GM21737 (cell line): ENCODE results near the gene RAB31.
A peak's percentile ranks its signal among the peaks of the same experiment; 100 is the strongest.
"Not testable (repeated sequence)": the region's sequence is repeated elsewhere in the genome, so short reads cannot be mapped to it uniquely, and the experiment has no call there.

Experiments
- ATAC-seq: cut with Tn5 transposase; IDR thresholded peaks from one replicate; pipeline ENCODE4 v1.9.1; 2021; ENCODE audit warnings: mild to moderate bottlenecking, moderate library complexity; ENCODE audit not compliant: unreplicated experiment

RAB31 gene, protein sequence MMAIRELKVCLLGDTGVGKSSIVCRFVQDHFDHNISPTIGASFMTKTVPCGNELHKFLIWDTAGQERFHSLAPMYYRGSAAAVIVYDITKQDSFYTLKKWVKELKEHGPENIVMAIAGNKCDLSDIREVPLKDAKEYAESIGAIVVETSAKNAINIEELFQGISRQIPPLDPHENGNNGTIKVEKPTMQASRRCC

GRCh38 chr18:9708057-9708433, at the start of gene RAB31:
RAB31 (plus strand) TSS chr18:9708301; CDS start chr18:9708406, 105 bp downstream.
- ATAC-seq = peak; percentile 34

GRCh38 chr18:9659499-9660375, 48.4 kb upstream of the RAB31 start:
- no peak for ATAC-seq

GRCh38 chr18:9661564-9661963, 46.5 kb upstream of the RAB31 start:
- ATAC-seq = no peak

DNA sequence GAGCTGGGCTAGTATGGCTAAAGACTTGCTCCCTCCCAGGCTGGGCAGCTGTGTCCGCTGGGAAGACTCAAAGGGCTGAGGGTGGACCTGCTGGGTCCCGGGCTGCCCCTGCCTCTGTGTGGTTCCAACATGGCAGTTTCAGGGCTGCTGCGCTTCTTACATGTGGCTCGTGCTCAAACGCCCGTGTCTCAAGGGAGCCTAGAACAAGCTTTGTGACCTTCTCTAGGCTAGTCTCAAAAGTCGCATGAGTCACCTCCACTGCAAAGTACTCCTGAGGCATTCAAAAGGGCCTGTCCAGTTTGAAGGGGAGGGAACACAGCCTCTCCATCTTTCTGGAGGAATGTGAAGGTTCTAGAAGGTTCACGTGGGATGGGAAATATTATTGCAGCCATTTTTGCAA, 44.7 kb upstream of the RAB31 start:
- ATAC-seq = no peak

GRCh38 chr18:9665314-9665713, 42.8 kb upstream of the RAB31 start:
- no peak for ATAC-seq

DNA sequence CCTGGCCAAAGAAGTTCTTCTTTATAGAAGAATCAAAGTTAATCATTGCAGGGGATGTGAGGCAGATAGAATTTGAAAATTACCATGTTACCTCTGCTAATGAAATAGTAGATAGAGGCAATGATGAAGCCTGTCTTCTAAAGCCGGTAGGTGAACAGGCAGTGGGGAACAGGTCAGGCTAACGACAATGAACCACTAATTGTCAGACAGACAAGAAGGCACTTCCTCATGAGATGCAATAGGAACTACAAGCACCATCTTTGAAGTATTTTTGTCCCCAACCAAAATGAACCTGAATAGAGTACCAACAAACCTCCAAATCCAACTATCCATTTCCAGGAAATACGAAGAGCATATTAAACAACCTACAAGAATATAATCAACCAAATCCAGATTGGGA, 41.6 kb upstream of the RAB31 start:
- no peak for ATAC-seq

DNA sequence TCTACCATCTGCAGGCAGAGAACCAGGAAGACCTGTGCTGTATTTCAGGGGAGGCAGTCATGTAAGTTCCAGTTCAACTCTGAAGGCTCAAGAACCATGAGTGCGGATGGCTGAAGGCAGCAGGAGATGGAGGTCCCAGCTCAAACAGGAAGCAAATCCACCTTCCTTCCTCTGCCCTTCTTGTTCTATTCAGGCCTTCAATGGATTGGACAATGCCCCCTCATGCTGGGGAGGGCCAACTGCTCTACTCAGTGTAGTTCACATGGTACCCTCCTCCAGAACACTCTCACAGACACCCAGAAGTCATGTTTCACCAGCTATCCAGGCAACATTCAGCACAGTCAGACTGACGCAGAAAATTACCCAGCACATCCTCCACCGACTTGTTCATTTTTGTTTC, 39.1 kb upstream of the RAB31 start:
- no peak for ATAC-seq

DNA sequence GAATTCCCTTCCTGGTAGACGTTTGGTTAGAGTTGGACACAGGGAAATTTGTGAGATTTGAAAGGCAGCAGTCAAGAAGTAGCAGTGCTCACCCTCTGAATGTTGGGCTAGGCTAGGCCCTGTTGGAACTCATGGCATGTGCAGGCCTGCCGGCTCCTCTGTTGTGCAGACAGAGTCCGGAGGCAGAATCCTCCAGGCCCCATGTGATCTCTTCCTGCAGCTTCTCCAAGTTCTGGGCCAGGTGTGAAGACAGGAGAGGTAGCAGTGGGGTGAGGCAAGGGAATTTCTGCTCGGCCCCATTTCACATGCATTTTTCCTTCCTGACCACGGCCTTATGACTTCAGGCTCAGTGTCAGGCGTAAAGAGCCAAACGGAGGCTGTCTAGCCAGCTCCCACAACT, 36.9 kb upstream of the RAB31 start:
- ATAC-seq = no peak

DNA sequence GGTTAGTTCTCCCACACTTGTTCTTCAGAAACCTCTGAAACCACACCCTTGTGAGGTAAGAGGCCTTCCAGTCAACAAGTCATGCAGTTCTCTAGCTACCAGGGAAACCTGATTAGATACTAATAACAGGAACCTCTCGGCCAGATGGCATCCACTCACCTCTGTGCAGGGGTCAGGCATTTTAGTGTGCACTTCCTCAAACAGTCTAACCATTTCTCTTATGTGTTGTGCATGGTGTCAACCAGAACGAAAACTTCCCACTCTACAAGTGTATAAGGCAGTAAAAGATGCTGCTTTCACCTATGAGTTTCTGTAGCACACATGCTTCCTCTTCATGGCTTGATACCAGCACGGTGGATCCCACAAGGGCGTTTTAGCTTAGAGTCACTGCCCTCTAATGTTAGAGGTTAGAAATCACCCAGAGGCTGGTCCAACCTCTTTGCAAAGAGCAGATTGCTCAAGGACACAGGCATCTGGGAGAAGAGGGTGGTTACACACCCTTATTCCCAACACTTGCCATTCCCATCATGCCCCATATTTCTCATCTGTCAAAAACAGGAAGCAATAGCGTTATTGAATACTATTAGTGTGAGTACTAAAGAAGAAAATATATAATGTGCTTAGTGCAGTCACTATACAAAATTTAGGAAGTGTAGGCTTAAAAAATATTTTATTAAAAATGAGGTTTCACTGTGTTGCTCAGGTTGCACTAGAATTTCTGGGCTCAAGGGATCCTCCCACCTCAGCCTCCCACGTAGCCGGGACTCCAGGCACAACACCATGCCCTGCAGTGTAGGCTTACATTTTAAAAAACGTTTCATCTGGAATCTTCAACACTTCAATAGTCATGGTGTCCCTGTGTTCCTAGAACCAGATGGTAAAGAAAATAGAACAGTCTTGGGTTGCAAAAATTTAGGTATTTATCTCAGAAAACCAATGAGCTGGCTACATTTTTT, 34.5 kb upstream of the RAB31 start:
- peak; percentile 98 for ATAC-seq

- ATAC-seq = not testable (repeated sequence)
These were observed 29.9 kb upstream of the RAB31 start for GRCh38 chr18:9678216-9678615.

- no peak for ATAC-seq
These were observed 29.0 kb upstream of the RAB31 start for GRCh38 chr18:9679125-9679524.

- ATAC-seq = no peak
These were observed 26.9 kb upstream of the RAB31 start for GRCh38 chr18:9681217-9681616.

- ATAC-seq = no peak
These were observed 25.5 kb upstream of the RAB31 start for GRCh38 chr18:9682572-9682971.

DNA sequence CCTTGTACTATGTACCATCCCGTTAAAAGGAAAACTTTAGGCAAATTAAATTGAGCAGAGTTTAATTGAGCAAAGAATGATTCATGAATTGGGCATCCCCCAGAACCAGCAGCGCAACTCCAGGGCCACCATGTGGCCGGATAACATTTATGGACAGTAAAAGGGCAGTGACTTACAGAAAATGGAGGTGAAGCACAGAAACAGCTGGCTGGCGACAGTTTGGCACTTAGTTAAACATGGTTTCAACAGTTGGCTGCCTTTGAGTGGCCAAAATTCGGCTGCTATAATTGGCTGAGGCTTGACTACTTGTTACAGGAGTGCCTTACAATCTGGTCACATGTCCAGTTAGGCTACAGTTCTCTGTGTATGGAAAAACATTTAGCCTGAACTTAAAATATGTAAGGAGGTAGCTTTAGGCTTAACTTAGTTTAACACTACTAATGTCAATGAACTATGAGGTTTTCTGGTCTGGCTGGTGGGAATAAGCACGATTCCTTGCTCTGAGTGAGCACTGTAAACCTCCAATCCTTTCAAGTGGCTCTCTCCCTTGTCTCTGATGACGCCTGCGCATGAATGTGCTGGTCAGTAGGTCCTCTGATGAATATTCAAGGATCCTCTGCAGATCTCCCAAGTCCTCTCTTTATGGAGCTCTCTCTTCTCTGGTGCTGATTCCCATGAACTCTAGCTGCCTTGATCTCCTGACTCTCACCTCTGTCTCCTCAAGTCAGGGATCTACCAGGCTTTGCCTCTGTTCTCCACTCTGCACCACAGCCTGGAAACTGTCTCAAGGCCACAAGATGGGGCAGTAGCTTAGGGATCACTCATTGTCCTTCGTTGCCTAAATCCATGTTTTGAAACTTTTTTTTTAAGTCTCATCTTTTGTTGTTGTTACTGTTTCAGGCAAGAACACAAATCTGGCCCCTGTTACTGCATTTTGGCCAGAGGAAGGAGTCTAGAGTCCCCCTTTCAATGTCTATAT, 24.4 kb upstream of the RAB31 start:
- ATAC-seq = no peak

DNA sequence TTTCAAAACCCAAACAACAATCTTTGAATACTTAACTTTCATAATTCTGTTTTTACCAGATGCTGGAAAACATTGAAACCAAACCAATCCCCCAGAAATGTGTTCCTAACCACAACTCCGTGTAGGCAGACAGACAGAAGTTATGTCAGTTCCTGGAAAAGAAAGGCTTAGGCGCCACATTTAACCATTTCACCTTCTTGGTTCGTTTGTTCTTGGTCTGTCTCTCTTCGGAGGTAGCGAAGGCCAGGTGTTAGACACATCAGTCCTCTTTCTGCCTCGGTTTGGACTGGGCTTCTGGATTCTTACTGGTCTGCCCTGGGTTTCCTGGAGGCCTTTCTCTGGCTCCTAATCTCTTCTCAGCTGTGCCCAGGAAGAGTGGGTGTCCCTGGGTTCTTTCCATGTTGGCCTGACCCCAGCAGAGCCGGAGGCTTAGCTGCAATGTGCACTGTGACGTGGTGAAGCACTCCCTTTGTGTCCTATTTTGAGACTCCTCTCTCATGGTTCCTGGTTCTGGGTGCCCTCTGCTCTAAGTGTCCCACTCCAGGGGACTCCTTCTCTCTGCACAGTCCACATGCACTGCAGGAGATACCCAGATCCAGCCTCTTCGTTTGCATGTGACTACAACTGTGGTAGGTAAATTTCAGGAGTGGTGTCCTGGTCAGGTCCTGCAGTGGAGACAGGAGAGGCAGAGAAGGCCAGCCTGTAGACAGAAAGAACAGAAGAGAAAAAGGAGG, 23.1 kb upstream of the RAB31 start:
- ATAC-seq = no peak

DNA sequence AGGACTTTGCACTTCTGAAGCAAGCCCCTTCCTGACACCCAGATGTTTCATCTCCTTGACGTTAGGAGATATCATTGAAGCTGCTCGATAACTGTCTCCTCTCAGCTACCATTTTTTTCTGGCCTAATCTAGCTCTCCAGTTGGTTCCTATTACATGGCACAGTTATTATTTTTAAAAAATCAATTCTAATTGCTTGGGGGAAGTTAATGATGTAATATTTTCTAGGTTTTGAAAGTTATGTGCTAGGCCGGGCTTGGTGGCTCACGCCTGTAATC, 22.5 kb upstream of the RAB31 start:
- no peak for ATAC-seq

GRCh38 chr18:9688036-9688741, 19.9 kb upstream of the RAB31 start:
- ATAC-seq = no peak

DNA sequence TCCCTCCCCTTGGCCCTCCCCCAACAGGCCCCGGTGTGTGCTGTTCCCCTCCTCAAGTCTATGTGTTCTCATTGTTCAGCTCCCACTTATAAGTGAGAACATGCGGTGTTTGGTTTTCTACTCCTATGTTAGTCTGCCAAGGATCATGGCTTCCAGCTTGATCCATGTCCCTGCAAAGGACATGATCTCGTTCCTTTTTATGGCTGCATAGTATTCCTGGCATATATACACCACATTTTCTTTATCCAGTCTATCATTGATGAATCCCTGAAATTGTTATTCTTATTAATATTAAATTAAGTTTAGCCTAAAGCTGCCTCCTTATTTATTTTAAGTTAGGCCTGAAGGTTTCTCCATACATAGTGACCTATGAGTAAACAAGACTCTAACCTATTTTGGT, 18.8 kb upstream of the RAB31 start:
- no peak for ATAC-seq
